ENCODE results near the gene RASA3.
A peak's percentile ranks its signal among the peaks of the same experiment; 100 is the strongest.

RASA3 gene

GRCh38 chr13:114142137-114142550 is 9.7 kb upstream of the RASA3 start:
- Histone ChIP-seq H3K79me2 (ENCODE audit: insufficient read depth, low read length) (no peaks in the 10 kb centered on the region), H4K20me1 (ENCODE audit: insufficient read depth, low read length) (peaks cover 5% of the 10 kb centered on the region; the same call in 1 of the 2 replicates), H3K27me3 (ENCODE audit: insufficient read depth, low read length, poor library complexity) (no peaks in the 10 kb centered on the region), H3K27ac (ENCODE audit: low read length) (peak overlapping the region; percentile 76), H2AFZ (ENCODE audit: low read depth, low read length) (no peak overlapping the region), H3K36me3 (ENCODE audit: insufficient read depth, low read length) (no peaks in the 10 kb centered on the region), H3K4me3 (ENCODE audit: low read depth in 1 of 2, low read length in 2 of 2) (no peak overlapping the region; a peak in 1 of 4 replicates), H3K9me3 (ENCODE audit: insufficient read depth, low read length, severe bottlenecking) (no peaks in the 10 kb centered on the region), H3K9ac (ENCODE audit: low read depth, low read length) (peak overlapping the region; percentile 27), H3K4me2 (ENCODE audit: insufficient read depth, low read length) (peak overlapping the region; percentile 45), H3K4me1 (ENCODE audit: insufficient read depth, low read length) (peaks cover 70% of the 10 kb centered on the region)
- ATAC-seq (ENCODE audit: insufficient read depth, low read depth) (peak; percentile 1; the same call in 1 of the 3 replicates), DNase-seq (no peak)
- TF ChIP-seq CTCF (IDR thresholded peaks at IDR 0.05; ENCODE audit: borderline replicate concordance, extremely low read depth, low read length, poor library complexity, severe bottlenecking): no peak
- TF ChIP-seq EZH2 (IDR thresholded peaks at IDR 0.05; ENCODE audit: borderline replicate concordance, low read depth, low read length, severe bottlenecking): no peak

- H3K27me3 ChIP-seq (ENCODE audit: insufficient read depth, low read length, poor library complexity): no peaks in the 10 kb centered on the region
- H3K9ac ChIP-seq (ENCODE audit: low read depth, low read length): no peak overlapping the region
- no peak overlapping the region for H3K4me3 ChIP-seq (ENCODE audit: low read depth in 1 of 2, low read length in 2 of 2)
- no peaks in the 10 kb centered on the region for H3K9me3 ChIP-seq (ENCODE audit: insufficient read depth, low read length, severe bottlenecking)
- DNase-seq (no peak), ATAC-seq (ENCODE audit: insufficient read depth, low read depth) (no peak)
- peaks cover 5% of the 10 kb centered on the region; the same call in 1 of the 2 replicates for H4K20me1 ChIP-seq (ENCODE audit: insufficient read depth, low read length)
- H3K36me3 ChIP-seq (ENCODE audit: insufficient read depth, low read length): no peaks in the 10 kb centered on the region
- 0 out of 2 replicates have a peak overlapping the region, but pooled peaks have one; percentile 59 for H3K4me2 ChIP-seq (ENCODE audit: insufficient read depth, low read length)
- peaks cover 66% of the 10 kb centered on the region for H3K4me1 ChIP-seq (ENCODE audit: insufficient read depth, low read length)
- no peaks in the 10 kb centered on the region for H3K79me2 ChIP-seq (ENCODE audit: insufficient read depth, low read length)
- H3K27ac ChIP-seq (ENCODE audit: low read length): peak overlapping the region; percentile 76
- TF ChIP-seq EZH2 (IDR thresholded peaks at IDR 0.05; ENCODE audit: borderline replicate concordance, low read depth, low read length, severe bottlenecking) (no peak), CTCF (IDR thresholded peaks at IDR 0.05; ENCODE audit: borderline replicate concordance, extremely low read depth, low read length, poor library complexity, severe bottlenecking) (no peak)
- no peak overlapping the region for H2AFZ ChIP-seq (ENCODE audit: low read depth, low read length)
Measured at GRCh38 chr13:114141261-114141996, 9.0 kb upstream of the RASA3 start.

GRCh38 chr13:114140906-114141250 is 8.5 kb upstream of the RASA3 start:
- H3K4me1 ChIP-seq (ENCODE audit: insufficient read depth, low read length): peaks cover 61% of the 10 kb centered on the region
- TF ChIP-seq CTCF (IDR thresholded peaks at IDR 0.05; ENCODE audit: borderline replicate concordance, extremely low read depth, low read length, poor library complexity, severe bottlenecking) (no peak), EZH2 (IDR thresholded peaks at IDR 0.05; ENCODE audit: borderline replicate concordance, low read depth, low read length, severe bottlenecking) (no peak)
- H3K9me3 ChIP-seq (ENCODE audit: insufficient read depth, low read length, severe bottlenecking): no peaks in the 10 kb centered on the region
- H3K4me2 ChIP-seq (ENCODE audit: insufficient read depth, low read length): peak overlapping the region; percentile 59
- no peaks in the 10 kb centered on the region for H3K27me3 ChIP-seq (ENCODE audit: insufficient read depth, low read length, poor library complexity)
- H4K20me1 ChIP-seq (ENCODE audit: insufficient read depth, low read length): peaks cover 5% of the 10 kb centered on the region; the same call in 1 of the 2 replicates
- peak overlapping the region; percentile 3; the same call in 1 of the 2 replicates for H3K9ac ChIP-seq (ENCODE audit: low read depth, low read length)
- H3K27ac ChIP-seq (ENCODE audit: low read length): peak overlapping the region; percentile 52
- no peak for DNase-seq
- no peak for ATAC-seq (ENCODE audit: insufficient read depth, low read depth)
- H3K4me3 ChIP-seq (ENCODE audit: low read depth in 1 of 2, low read length in 2 of 2): peak overlapping the region in 1 of 2 experiments; percentile 16; a peak in 1 of 4 replicates
- no peaks in the 10 kb centered on the region for H3K79me2 ChIP-seq (ENCODE audit: insufficient read depth, low read length)
- H3K36me3 ChIP-seq (ENCODE audit: insufficient read depth, low read length): no peaks in the 10 kb centered on the region
- H2AFZ ChIP-seq (ENCODE audit: low read depth, low read length): no peak overlapping the region

All from DND-41 (cell line).